Neural crest cell (in vitro differentiated cells): ENCODE results near the gene JPH3. TPM values are rescaled to one million over a fixed set of nuclear protein-coding genes. Genes with fewer than 3 reads are reported as not detected.

ENCODE experiments used
- DNase-seq: peaks from one replicate; pipeline ENCODE4 v3.0.0; 2021; ENCODE audit warnings: low read depth, mixed read lengths, low spot score
- H3K27ac Mint-ChIP-seq: one replicate; pipeline ENCODE4 v1.8.0; 2021; ENCODE audit warnings: mild to moderate bottlenecking, mixed read lengths; ENCODE audit not compliant: unreplicated experiment
- H3K27me3 Mint-ChIP-seq: 2 replicates; pipeline ENCODE4 v1.8.0; 2021; ENCODE audit warnings: low read depth, mild to moderate bottlenecking, mixed read lengths
- H3K36me3 Mint-ChIP-seq: 2 replicates; pipeline ENCODE4 v1.8.0; 2021; ENCODE audit warnings: low read depth, mild to moderate bottlenecking, mixed read lengths
- H3K4me1 Mint-ChIP-seq: 2 replicates; pipeline ENCODE4 v1.8.0; 2021; ENCODE audit warnings: mixed read lengths
- H3K4me3 Mint-ChIP-seq: one replicate; pipeline ENCODE4 v1.8.0; 2021; ENCODE audit warnings: mild to moderate bottlenecking, mixed read lengths
- H3K9me3 Mint-ChIP-seq: 2 replicates; pipeline ENCODE4 v1.8.0; 2021; ENCODE audit warnings: mixed read lengths
- CTCF ChIP-seq: fragments of 200-600 bp; sonication (generic); conservative IDR thresholded peaks from 2 replicates; pipeline ENCODE4 v1.5.0; 2021; ENCODE audit warnings: antibody characterized with exemption, mild to moderate bottlenecking
- total RNA-seq: library from RNA; stranded (reverse); gene quantifications from 2 replicates; pipeline ENCODE4 v1.2.1, GENCODE V29; 2021

JPH3 gene
- total RNA-seq, 1 donor from 2014 or later, result 9.1 TPM

GRCh38 chr16:87665193-87665592 lies 62.9 kb downstream of the JPH3 start:
- Mint-ChIP-seq H3K36me3 (no peaks in the 10 kb centered on the region), H3K27me3 (peaks cover 14% of the 10 kb centered on the region), H3K4me3 (no peak overlapping the region), H3K9me3 (no peaks in the 10 kb centered on the region), H3K27ac (no peak overlapping the region), H3K4me1 (no peaks in the 10 kb centered on the region)
- no peak for TF ChIP-seq CTCF
- DNase-seq, result no peak

DNA sequence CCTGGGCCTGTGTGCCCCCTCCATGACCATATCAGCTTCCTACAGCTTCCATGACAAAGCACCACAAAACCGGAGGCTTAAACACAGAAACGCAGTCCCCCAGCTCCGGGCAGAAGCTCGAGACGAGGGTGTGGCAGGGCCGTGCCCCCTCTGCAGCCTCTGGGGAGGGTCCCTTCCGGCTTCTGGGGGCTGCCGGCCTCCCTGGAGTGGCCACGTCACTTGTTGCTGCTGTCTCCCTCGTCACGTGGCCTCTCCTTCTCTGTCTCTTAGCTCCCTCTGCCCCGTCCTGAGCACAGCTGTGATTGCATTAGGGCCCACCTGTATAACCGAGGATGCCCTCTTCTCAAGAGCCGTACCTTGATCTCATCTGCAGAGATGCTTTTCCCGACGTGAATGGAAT lies 64.6 kb downstream of the JPH3 start:
- no peaks in the 10 kb centered on the region for H3K9me3 Mint-ChIP-seq
- TF ChIP-seq CTCF, result no peak
- no peak overlapping the region for H3K4me3 Mint-ChIP-seq
- H3K4me1 Mint-ChIP-seq, result no peaks in the 10 kb centered on the region
- no peak overlapping the region for H3K27ac Mint-ChIP-seq
- peaks cover 1% of the 10 kb centered on the region for H3K27me3 Mint-ChIP-seq
- no peaks in the 10 kb centered on the region for H3K36me3 Mint-ChIP-seq
- DNase-seq, result no peak

GRCh38 chr16:87667443-87667842 lies 65.1 kb downstream of the JPH3 start:
- Mint-ChIP-seq H3K27ac (no peak overlapping the region), H3K36me3 (no peaks in the 10 kb centered on the region), H3K4me3 (no peak overlapping the region), H3K4me1 (no peaks in the 10 kb centered on the region), H3K27me3 (no peaks in the 10 kb centered on the region), H3K9me3 (no peaks in the 10 kb centered on the region)
- no peak for DNase-seq
- no peak for TF ChIP-seq CTCF

DNA sequence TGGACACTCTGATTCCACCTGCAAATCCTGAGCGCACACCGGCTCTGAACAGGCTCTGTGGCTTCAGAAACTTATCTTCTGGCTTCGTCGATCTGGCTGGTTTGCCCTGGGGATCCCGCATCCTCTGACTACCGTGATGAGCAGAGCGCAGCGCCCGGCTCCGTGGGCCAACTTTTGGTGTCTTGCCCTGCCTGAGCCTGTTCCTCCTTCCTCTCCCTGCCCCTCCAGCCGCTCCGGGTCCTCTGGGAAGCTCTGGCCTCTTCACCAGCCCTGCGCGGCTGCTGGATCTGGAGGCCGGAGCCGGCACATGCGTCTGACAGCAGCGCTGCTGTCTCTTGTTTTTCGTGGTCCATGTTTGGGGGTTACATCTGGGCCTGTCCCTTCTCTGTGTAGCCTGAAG lies 65.6 kb downstream of the JPH3 start:
- no peak for TF ChIP-seq CTCF
- Mint-ChIP-seq H3K27me3 (no peaks in the 10 kb centered on the region), H3K4me1 (no peaks in the 10 kb centered on the region), H3K27ac (no peak overlapping the region), H3K4me3 (no peak overlapping the region), H3K36me3 (no peaks in the 10 kb centered on the region), H3K9me3 (no peaks in the 10 kb centered on the region)
- no peak for DNase-seq

DNA sequence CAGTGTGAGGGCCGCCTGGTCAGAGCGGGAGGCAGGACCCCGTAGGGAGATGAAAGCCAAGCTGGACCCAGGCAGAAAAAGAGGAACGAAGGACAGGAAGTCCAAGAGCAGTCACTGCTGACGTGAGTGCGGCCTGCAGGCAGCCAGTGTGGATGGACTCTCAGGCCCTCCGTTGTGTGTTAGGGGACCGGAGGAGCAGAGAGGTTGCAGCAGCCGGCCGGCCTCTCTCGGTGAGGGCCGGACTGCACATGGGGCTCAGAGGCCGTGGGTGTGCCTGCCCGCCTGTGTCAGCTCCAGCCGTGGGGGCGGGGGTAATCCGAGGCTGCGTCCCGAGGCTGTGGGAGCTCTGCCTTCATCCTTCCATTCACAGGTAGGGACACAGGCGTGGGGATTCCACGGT lies 67.4 kb downstream of the JPH3 start:
- TF ChIP-seq CTCF, result no peak
- no peak overlapping the region for H3K27ac Mint-ChIP-seq
- no peak for DNase-seq
- peaks cover 4% of the 10 kb centered on the region for H3K4me1 Mint-ChIP-seq
- H3K4me3 Mint-ChIP-seq, result no peak overlapping the region
- no peaks in the 10 kb centered on the region for H3K9me3 Mint-ChIP-seq
- no peaks in the 10 kb centered on the region for H3K36me3 Mint-ChIP-seq
- no peaks in the 10 kb centered on the region for H3K27me3 Mint-ChIP-seq

- no peak for DNase-seq
Observed at GRCh38 chr16:87671221-87671620, 68.9 kb downstream of the JPH3 start.

More at GRCh38 chr16:87671221-87671620, 68.9 kb downstream of the JPH3 start:
- Mint-ChIP-seq H3K27me3 (no peaks in the 10 kb centered on the region), H3K4me3 (no peak overlapping the region), H3K9me3 (no peaks in the 10 kb centered on the region), H3K36me3 (no peaks in the 10 kb centered on the region), H3K27ac (no peak overlapping the region), H3K4me1 (peaks cover 10% of the 10 kb centered on the region)
- no peak for TF ChIP-seq CTCF
